ENCODE data around the gene RBMS1. TPM values are rescaled to one million over a fixed set of nuclear protein-coding genes. Genes with fewer than 3 reads are reported as not detected.
A peak's percentile ranks its signal among the peaks of the same experiment; 100 is the strongest.

Gene RBMS1
- total RNA-seq, 1 donor from 2014 or later: 93.3 TPM

GRCh38 chr2:160336105-160336504, 157.5 kb downstream of the RBMS1 start:
- Histone ChIP-seq H3K36me3 (no peaks in the 10 kb centered on the region), H3K4me3 (no peak overlapping the region), H3K9me3 (no peaks in the 10 kb centered on the region), H3K27ac (no peak overlapping the region), H3K27me3 (no peaks in the 10 kb centered on the region), H3K4me1 (peaks cover 50% of the 10 kb centered on the region)
- intact Hi-C loops (cut with DNase I): no loop called here
- DNase-seq (ENCODE audit: extremely low spot score in 2 of 2): no peak
- no peak for TF ChIP-seq POLR2A (IDR thresholded peaks at IDR 0.05)
- no peak for TF ChIP-seq POLR2AphosphoS5 (IDR thresholded peaks at IDR 0.05; ENCODE audit: insufficient read depth in 1 of 2, low read depth in 1 of 2)
- no peak for TF ChIP-seq CTCF (IDR thresholded peaks at IDR 0.05)

DNA sequence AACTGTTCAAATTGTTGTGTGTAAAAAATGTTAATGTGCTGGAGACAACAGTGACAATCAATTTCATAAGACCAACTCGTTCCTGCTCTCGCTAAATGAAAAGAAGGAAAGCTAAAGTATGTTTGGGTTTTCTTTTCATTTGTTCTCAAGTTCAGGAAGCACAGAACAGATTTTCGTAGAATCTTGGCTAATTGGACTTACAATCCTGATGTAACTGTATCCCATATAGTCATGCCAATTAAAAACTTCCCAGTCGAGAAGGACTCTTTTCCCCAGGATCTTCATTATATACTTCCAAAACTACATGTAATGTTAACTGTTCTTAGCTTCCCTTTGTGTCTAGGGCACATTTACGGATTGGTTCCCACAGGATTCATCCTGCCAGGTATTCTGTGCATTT, 158.2 kb downstream of the RBMS1 start:
- no peaks in the 10 kb centered on the region for H3K27me3 ChIP-seq
- no peaks in the 10 kb centered on the region for H3K36me3 ChIP-seq
- no peak overlapping the region for H3K27ac ChIP-seq
- TF ChIP-seq CTCF (IDR thresholded peaks at IDR 0.05) (no peak), POLR2AphosphoS5 (IDR thresholded peaks at IDR 0.05; ENCODE audit: insufficient read depth in 1 of 2, low read depth in 1 of 2) (no peak), POLR2A (IDR thresholded peaks at IDR 0.05) (no peak)
- H3K4me1 ChIP-seq: peaks cover 56% of the 10 kb centered on the region
- DNase-seq (ENCODE audit: extremely low spot score in 2 of 2): no peak
- intact Hi-C loops (cut with DNase I): no loop called here
- no peak overlapping the region for H3K4me3 ChIP-seq
- H3K9me3 ChIP-seq: no peaks in the 10 kb centered on the region

DNA sequence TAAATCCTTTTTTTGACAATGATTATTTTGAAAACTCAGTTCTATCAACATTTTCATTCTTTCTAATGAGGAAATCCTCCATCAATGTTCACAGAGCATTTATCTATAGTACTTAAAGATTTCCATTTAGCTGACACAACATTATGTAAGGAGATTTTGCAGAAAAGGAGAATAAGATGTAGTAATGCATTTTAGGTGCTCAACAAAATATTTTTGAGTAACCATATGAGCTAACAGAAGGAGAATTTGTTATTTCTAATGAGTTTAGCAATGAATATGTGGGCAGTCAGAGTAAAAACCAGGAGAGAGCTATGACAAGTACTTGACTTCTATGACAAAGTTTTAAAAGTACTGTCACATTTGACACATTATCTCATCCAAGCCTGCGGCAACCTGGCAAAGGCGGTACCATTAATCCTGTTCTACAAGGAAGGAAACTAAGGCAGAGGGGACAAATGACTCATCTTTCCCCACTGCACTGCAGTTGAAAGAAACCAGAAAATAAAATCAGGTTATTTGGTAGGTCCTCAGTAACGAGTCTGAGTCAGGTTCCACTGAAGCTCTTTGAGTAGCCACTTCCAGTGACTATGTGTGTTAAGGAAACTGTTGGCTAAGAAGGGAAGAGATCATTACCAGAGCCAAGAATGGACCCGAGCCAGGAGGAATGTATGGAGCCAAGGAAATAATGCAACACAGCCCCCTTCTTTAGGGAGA, 159.4 kb downstream of the RBMS1 start:
- intact Hi-C loops (cut with DNase I): no loop called here
- no peaks in the 10 kb centered on the region for H3K9me3 ChIP-seq
- no peaks in the 10 kb centered on the region for H3K27me3 ChIP-seq
- peak in 1 of 2 donors; percentile 30 for TF ChIP-seq POLR2AphosphoS5 (IDR thresholded peaks at IDR 0.05; ENCODE audit: insufficient read depth in 1 of 2, low read depth in 1 of 2)
- TF ChIP-seq CTCF (IDR thresholded peaks at IDR 0.05): no peak
- H3K4me3 ChIP-seq: no peak overlapping the region
- no peak for DNase-seq (ENCODE audit: extremely low spot score in 2 of 2)
- no peaks in the 10 kb centered on the region for H3K36me3 ChIP-seq
- peaks cover 68% of the 10 kb centered on the region for H3K4me1 ChIP-seq
- H3K27ac ChIP-seq: peak overlapping the region; percentile 17

GRCh38 chr2:160333324-160334027, 160.1 kb downstream of the RBMS1 start:
- H3K4me1 ChIP-seq: peaks cover 70% of the 10 kb centered on the region
- H3K27ac ChIP-seq: no peak overlapping the region

More at GRCh38 chr2:160333324-160334027, 160.1 kb downstream of the RBMS1 start:
- H3K9me3 ChIP-seq: no peaks in the 10 kb centered on the region
- no peak overlapping the region for H3K4me3 ChIP-seq
- intact Hi-C loops (cut with DNase I): no loop called here
- no peak for DNase-seq (ENCODE audit: extremely low spot score in 2 of 2)
- no peaks in the 10 kb centered on the region for H3K36me3 ChIP-seq
- TF ChIP-seq POLR2AphosphoS5 (IDR thresholded peaks at IDR 0.05; ENCODE audit: insufficient read depth in 1 of 2, low read depth in 1 of 2) (no peak), CTCF (IDR thresholded peaks at IDR 0.05) (no peak), POLR2A (IDR thresholded peaks at IDR 0.05) (no peak)
- H3K27me3 ChIP-seq: no peaks in the 10 kb centered on the region

Measured in vagina (tissue), 2 donors.